HG03432 (cell line): ENCODE data around the gene RSPH10B2.
"Not testable (repeated sequence)": the region's sequence is repeated elsewhere in the genome, so short reads cannot be mapped to it uniquely, and the experiment has no call there.

Source experiments
- ATAC-seq: cut with Tn5 transposase; IDR thresholded peaks from one replicate; pipeline ENCODE4 v1.9.1; 2021; ENCODE audit warnings: mild to moderate bottlenecking, moderate library complexity; ENCODE audit not compliant: unreplicated experiment

The RSPH10B2 gene

DNA sequence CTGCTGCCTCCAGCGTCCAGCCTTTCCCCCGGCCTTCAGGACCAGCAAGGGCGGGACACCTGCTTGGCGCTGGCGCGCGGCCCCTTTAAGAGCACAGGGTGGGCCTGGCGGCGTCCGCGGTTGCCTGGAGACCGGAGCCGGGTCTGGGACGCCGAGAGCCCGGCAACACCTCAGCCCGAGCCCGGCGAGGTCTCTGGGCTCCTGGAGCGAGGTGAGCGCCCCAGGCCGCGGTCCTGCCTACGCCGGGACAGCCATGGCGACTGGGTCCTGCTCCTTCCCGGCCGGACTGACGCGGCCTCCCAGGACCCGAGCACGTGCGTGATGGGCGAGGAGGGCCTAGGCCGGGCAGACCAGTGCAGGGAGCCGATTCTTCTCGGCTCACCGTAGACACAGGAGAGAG lies at the start of gene RSPH10B2:
RSPH10B2 (plus strand) TSS at position 140 of the 400 bp plus-strand sequence. CDS start 3,575 bp downstream, outside the sequence.
- ATAC-seq = not testable (repeated sequence)

DNA sequence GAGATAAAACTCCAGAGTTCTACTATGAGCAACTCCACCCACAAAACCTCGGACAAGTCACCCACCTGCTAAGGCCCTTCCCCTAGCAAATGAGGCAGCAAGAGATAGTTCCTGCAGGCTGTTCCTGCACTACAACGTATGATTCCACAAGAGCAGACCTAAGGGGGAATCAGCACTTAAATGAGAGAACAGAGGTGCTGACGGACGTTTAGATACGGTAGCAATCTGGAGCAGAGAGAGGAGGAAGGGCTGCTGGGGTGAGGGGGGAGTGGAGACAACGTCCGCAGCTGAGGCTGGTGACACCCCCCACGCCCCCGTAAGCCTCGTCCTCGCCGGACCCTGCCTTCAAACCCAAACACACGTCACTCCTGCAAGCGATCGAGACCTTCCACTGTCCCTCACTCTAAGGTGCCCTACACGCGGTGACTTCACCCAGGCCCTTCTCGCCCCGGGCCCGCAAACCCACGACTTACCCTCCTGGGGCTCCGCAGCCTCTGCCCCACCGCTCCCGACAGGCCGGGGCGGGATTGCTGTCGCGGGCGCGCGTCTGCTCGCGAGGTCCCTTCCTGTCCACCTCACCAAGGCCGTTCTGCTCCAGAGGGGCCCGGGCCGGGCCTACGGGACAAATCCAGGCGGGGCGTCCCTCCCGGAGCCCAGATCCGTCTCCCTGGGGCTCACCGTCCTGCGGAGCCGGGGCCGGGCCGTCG lies 47.8 kb upstream of the RSPH10B2 start:
- ATAC-seq = peak; percentile 35

DNA sequence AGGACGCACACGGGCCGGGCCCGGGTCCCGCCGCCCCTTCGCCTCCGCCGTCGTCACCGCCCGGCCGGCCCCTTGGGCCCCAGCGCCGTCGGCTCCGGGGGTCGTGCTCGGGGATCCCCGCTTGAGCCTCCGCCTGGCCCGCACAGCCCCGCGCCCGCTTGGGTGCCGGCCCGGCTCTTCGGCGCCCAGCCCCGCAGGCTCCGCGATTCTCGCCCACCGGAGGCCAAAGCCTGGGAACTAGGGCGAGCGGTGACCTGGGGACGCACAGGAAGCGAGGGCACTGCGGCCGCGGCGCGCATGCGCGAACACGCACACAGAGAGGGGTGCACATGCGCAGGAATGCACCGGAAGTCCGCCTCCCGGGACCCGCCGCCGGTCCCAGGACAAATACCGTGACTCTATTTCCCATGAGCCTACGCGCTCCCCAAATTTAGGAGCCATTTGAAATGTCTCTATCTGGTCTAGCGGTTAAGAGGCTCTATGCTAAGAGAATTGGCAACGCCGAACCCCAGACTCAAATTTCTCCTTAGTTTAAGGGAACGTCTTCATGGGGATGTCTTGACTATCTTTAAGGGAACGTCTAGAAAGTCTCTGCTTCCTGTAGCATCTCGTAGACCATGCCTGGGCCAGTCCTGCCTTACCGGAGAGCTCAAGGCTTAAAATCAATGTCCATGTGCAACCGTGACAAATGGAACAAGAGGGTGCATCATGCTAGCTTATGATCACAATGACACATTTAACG lies 47.1 kb upstream of the RSPH10B2 start, which contains the start of gene ZNF12:
ZNF12 (minus strand) TSS at position 282 of the 742 bp plus-strand sequence. CDS start 1,774 bp downstream, outside the sequence.
- ATAC-seq = peak; percentile 93

DNA sequence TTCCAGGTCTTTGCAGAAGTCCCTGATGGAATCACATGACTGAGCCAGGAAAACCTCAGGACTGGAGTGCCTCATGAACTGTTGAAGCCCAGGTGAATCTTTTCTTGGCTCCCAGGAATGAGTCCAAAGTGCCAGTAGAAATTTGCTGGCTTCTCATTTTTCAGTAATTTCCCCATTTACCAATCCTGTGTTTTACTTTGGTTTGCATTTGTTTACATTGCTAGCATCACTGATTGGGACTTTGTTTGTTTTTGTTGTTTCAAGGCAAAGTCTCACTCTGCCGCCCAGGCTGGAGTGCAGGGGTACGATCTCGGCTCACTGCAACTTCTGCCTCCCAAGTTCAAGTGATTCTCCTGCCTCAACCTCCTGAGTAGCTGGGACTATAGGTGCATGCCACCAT lies 45.6 kb upstream of the RSPH10B2 start:
- no peak for ATAC-seq

DNA sequence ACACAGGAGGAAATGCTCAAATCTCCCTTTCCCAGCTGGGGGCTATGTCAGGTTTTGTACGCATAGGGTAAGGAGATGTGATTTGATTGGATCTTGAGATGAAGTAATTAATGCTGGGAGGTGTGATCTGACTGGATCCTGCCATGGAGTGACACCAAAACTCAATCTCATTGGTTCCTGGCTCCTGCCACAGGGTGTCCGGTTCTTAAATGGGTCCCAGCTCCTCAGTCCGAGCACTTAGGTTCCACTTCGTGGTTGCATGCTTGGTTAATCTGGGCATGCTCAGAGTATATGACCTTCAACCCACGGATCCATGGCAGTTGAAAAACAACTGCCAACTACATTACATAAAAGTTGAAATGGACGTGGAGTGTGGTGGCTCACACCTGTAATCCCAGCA lies 44.1 kb upstream of the RSPH10B2 start:
- ATAC-seq = no peak

DNA sequence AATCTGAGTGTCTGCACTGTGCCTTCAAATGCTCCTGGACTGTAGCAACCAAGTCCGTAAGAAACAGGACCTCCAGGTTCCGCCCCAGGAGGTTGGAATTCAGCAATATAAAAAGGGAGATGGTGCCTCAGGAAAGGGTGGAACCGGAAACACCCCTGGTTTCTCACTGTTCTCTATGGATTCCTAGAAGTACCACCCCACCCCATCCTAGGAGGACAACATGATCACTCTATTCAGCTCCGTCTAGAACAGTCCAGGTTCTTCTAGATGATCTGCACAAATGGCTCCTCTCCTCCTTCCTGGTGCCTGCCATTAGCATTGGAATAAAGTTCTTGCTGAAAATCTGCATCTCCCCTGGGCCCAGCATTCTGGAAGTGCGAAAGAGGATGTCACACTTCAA lies 39.5 kb upstream of the RSPH10B2 start:
- ATAC-seq = no peak

DNA sequence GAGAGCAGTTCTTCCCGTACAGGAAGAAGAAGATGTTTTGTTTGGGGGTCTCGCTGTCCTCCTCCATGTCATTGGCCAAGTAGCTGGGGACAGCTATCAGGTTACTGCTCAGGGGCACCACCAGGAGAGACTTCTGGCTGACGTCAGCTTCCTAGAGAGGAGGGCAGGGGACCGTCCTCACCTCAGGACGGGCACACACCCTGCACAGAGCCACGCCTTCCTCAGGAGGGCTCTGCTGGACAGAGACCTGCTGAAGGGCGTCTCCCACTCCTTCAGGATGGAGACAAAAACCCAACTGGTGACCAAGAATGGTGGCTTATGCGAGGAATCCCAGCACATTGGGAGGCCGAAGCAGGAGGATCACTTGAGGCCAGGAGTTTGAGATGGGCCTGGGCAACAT lies 38.0 kb upstream of the RSPH10B2 start:
- not testable (repeated sequence) for ATAC-seq

DNA sequence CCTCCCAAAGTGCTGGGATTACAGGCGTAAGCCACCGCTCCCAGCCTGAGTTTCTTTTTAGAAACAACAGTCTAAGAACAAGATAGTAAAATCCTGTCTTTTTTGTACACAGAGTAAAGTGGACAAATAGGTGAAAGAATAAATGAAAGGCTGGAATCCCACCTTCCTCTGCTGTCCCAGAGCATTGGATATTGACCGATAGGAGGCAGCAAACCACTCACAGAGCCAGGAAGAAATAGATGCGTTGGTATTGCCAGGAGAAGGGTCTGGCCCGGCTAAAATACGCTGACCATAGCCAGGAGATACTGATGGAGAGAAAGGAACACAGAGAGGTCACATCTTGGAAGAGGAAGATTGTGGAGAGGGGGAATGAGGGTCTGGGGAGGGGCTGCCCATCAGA lies 35.8 kb upstream of the RSPH10B2 start:
- ATAC-seq = no peak

DNA sequence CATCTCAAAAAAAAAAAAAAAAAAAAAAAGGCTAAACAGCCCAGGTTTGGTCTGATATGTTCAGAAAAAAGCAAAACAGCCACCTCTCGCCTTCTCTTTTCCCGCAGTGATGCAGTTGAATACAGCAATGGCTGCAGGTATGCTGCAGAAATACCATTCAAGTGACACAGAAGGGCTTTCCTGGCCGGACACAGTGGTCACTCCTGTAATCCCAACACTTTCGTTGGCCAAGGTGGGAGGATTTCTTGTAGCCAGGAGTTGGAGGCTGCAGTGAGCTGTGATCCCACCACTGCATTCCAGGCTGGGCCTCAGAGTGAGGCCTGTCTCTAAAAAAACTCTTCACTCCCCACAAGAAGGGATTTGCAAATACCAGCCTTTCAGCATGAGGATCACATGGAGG lies 29.6 kb upstream of the RSPH10B2 start:
- ATAC-seq = not testable (repeated sequence)

DNA sequence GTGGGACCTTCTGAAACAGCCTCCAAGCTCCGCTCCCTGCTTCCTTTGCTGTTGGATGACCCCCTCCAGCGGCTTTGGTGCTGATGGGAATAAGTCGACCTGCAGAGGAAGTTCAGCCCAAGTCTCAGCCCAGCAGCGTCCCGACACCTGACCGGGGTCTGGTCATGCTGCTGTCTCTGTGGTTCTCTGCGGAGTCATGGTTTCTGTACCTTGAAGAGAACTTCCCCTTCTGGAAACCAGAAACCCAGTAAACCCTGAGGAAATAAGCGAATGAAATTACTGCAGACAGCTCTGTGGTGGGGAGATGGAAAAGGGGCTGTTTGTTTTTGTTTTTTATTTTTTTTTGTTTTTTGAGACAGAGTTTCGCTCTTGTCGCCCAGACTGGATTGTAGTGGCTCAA lies 28.9 kb upstream of the RSPH10B2 start:
- peak; percentile 67 for ATAC-seq

DNA sequence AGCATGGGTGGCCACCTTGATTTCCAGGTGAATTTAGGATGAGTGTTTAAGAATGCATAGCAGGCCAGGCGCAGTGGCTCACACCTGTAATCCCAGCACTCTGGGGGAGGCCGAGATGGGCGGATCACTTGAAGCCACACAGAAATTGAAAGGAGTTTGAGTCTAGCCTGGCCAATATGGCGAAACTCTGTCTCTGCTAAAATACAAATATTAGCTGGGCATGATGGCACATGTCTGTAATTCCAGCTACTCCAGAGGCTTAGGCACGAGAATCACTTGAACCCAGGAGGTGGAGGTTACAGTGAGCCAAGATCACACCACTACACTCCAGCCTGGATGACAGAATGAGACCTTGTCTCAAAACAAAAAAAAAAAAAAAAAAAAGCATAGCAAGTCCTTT lies 27.6 kb upstream of the RSPH10B2 start:
- ATAC-seq = not testable (repeated sequence)

DNA sequence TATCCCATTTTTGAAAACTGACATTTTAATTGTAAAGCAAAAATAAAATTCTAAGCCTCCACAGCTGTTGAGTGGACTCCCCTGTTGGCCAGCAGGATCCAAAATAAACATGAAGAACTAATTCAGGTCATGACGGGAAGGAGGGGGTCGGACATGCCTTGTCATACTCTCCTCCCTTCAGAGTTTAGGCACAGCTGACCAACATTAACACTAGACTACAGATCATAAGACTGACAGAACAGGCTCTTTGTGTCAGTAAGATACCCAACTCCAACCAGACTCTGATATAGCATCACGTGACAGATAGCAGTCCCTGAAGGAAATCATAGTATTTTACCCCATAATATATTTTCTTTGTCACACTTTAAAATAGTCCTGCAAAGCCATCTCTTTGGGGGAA lies 26.2 kb upstream of the RSPH10B2 start:
- ATAC-seq = no peak

DNA sequence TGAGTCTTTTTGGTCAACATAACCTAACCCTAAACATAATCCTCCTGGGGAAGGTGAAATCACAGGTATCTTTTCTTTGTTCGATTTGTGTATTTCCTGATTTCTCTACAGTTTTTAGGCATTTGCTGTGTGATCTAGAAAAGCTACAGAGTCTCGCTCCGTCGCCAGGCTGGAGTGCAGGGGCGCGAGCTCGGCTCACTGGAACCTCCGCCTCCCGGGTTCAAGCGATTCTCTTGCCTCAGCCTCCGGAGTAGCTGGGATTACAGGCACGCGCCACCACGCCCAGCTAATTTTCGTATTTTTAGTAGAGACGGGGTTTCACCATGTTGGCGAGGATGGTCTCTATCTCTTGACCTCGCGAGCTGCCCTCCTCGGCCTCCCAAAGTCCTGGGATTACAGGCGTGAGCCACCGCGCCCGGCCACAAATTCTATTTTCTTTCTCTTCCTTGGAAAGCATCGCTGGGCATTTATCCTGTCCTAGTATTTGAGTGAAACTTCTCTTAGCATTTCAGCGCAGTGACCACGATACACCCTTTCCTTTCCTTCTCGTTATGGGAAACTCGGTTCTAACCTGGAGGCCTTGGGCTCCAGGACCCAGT lies 24.9 kb upstream of the RSPH10B2 start:
- not testable (repeated sequence) for ATAC-seq

DNA sequence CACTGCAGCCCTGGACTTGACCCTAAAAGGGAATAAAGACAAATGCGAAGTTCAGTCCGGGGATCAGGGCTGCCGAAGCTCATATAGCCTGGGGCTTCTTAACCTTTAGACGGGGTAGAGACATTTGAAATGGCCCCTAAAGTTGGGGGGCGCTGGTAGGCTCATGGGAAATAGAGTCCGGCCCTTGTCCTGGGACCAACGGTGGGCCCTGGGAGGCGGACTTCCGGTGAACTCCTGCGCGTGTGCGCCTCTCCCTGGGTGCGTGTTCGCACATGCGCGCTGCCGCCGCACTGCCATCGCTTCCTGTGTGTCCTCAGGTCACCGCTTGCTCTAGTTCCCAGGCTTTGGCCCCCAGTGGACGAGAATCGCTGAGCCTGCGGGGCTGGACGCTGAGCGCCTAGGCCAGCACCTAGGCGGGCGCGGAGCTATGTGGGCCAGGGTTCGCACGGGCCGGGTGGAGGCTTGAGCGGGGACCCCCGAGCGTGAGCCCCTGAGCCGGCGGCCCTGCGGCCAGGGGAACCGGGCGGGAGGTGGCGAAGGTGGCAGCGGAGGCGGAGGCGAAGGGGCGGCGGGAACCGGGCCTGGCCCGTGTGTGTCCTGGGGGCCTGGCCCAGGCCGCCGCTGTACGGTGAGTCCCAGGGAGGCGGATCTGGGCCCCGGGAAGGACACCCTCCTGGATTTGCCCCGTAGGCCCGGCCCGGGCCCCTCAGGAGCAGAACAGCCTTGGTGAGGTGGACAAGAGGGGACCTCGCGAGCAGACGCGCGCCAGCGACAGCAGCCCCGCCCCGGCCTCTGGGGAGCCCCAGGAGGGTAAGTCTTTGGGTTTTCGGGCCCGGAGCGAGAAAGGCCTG lies 24.2 kb upstream of the RSPH10B2 start:
- ATAC-seq = peak; percentile 92

DNA sequence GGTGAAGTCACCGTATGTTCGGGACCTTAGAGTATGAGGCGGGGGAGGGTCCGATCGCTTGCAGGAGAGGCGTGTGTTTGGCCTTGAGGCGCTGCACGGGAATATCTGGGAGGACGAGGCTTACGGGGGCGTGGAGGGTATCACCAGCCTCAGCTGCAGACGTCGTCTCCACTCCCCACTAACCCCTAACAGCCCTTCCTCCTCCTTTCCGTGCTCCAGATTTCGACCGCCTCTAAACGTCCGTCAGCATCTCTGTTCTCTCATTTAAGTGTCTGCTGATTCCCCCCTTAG lies 23.6 kb upstream of the RSPH10B2 start:
- ATAC-seq = no peak

DNA sequence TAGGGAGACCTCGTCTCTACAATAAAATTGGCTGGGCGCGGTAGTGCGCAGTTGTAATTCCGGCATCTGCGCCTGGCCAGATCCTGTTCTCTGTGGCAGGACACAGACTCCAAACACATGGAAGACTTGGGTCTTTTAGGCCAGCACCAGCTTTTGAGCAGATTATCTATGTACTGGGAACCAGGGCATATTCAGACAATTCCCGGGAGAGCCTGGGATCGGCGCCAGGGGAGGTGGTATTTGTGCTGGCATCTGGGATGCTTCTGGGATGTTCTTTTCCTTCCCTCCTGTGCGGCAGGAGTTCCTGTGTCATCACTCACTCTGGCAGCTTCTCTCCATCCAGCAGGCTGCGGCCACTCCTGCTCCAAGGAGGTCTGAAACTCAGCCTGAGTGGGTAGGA lies 15.5 kb upstream of the RSPH10B2 start:
- ATAC-seq = not testable (repeated sequence)

DNA sequence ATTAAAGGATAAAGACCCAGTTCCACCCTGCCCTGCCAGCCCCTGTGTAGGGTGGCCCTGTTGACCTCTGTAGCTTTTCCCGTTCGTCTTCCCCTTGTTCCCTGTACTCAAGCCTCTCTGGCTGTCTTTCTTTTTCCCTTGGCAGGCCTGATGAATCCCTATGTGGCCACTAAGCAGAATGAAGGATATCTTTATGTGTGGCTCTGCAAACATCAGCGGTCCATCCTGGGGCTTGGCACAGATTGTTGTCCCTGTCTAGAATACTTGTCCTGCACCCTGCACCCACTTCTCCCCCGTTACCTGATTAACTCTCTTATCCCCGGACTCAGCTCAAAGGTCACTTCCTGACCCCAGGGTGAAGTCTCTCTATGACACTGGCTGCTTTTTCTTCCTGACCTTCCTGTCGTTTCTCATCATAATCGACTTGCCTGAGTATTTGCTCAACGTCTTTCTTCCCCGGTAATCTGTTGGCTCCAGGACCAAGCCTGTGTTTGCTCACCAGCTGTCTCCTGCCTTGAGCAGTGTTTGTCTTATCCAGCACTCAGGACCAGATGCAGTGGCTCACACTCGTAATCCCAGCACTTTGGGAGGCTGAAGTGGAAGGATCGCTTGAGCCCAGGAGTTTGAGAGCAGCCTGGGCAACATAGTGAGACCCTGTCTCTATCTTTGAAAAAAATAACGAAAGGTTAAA lies 9.3 kb upstream of the RSPH10B2 start:
- not testable (repeated sequence) for ATAC-seq

DNA sequence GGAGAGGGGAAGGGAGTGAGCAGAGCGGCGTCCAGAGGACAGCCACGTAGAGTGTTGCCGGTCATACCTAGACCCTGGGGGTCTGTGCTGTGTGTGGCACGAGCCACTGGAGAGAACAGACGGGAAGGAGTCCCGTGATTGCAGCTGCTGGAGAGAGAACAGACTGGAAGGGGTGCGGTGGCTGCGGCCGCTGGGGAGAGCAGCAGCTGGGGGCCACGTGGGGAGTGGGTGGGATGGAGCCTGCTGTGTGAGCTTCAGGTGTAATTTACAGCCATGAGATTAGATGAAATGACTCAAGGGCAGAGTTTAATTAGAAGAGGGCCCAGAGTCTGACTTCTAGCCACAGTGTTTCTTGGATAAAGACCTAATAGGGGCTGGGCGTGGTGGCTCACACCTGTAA lies 4.6 kb upstream of the RSPH10B2 start:
- ATAC-seq = not testable (repeated sequence)

DNA sequence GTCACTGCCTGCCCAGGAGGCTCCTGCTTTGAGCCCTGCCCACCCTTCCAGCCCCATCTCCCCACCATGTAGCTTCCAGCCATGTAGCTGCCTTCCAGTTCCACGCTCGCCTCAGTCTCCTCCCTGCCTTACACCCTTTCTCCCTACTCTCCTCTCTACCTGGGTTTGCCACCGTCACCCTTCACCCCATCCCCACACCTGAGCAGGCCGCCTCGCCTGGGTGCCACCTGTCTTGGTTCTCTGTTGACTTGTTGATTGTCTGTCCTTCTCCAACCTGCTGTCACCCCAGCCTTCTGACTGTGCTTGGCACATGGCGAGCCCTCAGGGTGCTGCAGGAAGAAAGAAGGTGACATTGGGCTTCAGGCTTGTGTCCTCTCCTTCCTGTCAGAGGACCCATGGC lies 3.7 kb upstream of the RSPH10B2 start:
- not testable (repeated sequence) for ATAC-seq

DNA sequence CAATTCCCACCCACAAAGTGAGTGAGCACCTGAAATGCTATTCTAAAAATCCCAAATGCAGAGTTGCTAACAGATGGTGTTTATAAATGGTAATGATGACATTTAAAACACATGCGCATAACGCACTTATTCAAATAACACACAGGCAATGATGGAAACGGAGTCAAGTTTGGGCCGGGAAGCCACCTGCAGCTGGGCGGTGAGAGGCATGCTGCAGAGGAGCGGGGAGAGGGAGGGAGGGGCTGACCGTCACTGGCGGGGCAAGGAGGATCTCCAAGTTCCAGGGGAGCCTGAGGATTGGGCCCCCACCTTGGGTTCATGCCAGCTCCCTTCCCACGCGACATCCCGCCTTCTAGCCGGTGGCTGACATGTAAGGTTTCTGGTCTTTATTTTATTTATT lies 7.3 kb downstream of the RSPH10B2 start:
- ATAC-seq = not testable (repeated sequence)
